ENCODE results near the gene RPS27L.

RPS27L gene

GRCh38 chr15:63191895-63192618 lies 34.8 kb upstream of the RPS27L start:
- H3K27ac ChIP-seq (ENCODE audit: low read length), result peak overlapping the region; percentile 85
- no peaks in the 10 kb centered on the region for H3K36me3 ChIP-seq (replicated peaks; ENCODE audit: insufficient read depth, low read length)
- H4K20me1 ChIP-seq (ENCODE audit: insufficient read depth, low read length), result no peaks in the 10 kb centered on the region
- peak overlapping the region; percentile 94 for H3K4me3 ChIP-seq (ENCODE audit: low read length)
- H3K4me1 ChIP-seq (ENCODE audit: low read length), result peaks cover 45% of the 10 kb centered on the region
- H3K27me3 ChIP-seq (replicated peaks; ENCODE audit: insufficient read depth, low read length), result no peaks in the 10 kb centered on the region
- H3K79me2 ChIP-seq (ENCODE audit: low read length), result peaks cover 65% of the 10 kb centered on the region
- peak overlapping the region; percentile 87 for H3K4me2 ChIP-seq (ENCODE audit: low read depth, low read length)
- no peak for TF ChIP-seq CTCF (IDR thresholded peaks at IDR 0.05; ENCODE audit: low read length)
- no peak for TF ChIP-seq EZH2phosphoT487 (IDR thresholded peaks at IDR 0.05; ENCODE audit: low read length)
- no peak for TF ChIP-seq EZH2 (optimal IDR thresholded peaks at IDR 0.05; ENCODE audit: low read depth, low read length)
- H3K9me2 ChIP-seq (replicated peaks; ENCODE audit: insufficient read depth, low read length), result no peaks in the 10 kb centered on the region
- peaks cover 41% of the 10 kb centered on the region for H3F3A ChIP-seq (ENCODE audit: insufficient read depth, low read length)
- peak; percentile 86 for DNase-seq
- H3K9me3 ChIP-seq (replicated peaks; ENCODE audit: insufficient read depth, low read length), result no peaks in the 10 kb centered on the region
- H2AFZ ChIP-seq (ENCODE audit: low read length), result 0 out of 2 replicates have a peak overlapping the region, but pooled peaks have one; percentile 15
- peak overlapping the region; percentile 19; the same call in 1 of the 2 replicates for H3K9ac ChIP-seq (ENCODE audit: low read length)

GRCh38 chr15:63190769-63191649 lies 33.7 kb upstream of the RPS27L start:
- Histone ChIP-seq H3K9ac (ENCODE audit: low read length) (peak overlapping the region; percentile 70; the same call in 1 of the 2 replicates), H3K4me1 (ENCODE audit: low read length) (peaks cover 45% of the 10 kb centered on the region), H3K9me2 (replicated peaks; ENCODE audit: insufficient read depth, low read length) (no peaks in the 10 kb centered on the region), H3K27ac (ENCODE audit: low read length) (peak overlapping the region; percentile 85), H3F3A (ENCODE audit: insufficient read depth, low read length) (peaks cover 41% of the 10 kb centered on the region), H3K9me3 (replicated peaks; ENCODE audit: insufficient read depth, low read length) (no peaks in the 10 kb centered on the region), H3K4me3 (ENCODE audit: low read length) (peak overlapping the region; percentile 94), H3K79me2 (ENCODE audit: low read length) (peaks cover 56% of the 10 kb centered on the region), H3K27me3 (replicated peaks; ENCODE audit: insufficient read depth, low read length) (no peaks in the 10 kb centered on the region), H3K36me3 (replicated peaks; ENCODE audit: insufficient read depth, low read length) (no peaks in the 10 kb centered on the region), H4K20me1 (ENCODE audit: insufficient read depth, low read length) (no peaks in the 10 kb centered on the region), H3K4me2 (ENCODE audit: low read depth, low read length) (peak overlapping the region; percentile 87), H2AFZ (ENCODE audit: low read length) (no peak overlapping the region)
- peak; percentile 17 for DNase-seq
- no peak for TF ChIP-seq EZH2phosphoT487 (IDR thresholded peaks at IDR 0.05; ENCODE audit: low read length)
- no peak for TF ChIP-seq EZH2 (optimal IDR thresholded peaks at IDR 0.05; ENCODE audit: low read depth, low read length)
- TF ChIP-seq CTCF (IDR thresholded peaks at IDR 0.05; ENCODE audit: low read length), result no peak

GRCh38 chr15:63189941-63190768 lies 32.9 kb upstream of the RPS27L start:
- no peaks in the 10 kb centered on the region for H3K27me3 ChIP-seq (replicated peaks; ENCODE audit: insufficient read depth, low read length)
- H4K20me1 ChIP-seq (ENCODE audit: insufficient read depth, low read length), result no peaks in the 10 kb centered on the region
- H3K4me1 ChIP-seq (ENCODE audit: low read length), result peaks cover 45% of the 10 kb centered on the region
- DNase-seq, result no peak
- H3K4me3 ChIP-seq (ENCODE audit: low read length), result peak overlapping the region; percentile 94
- H3F3A ChIP-seq (ENCODE audit: insufficient read depth, low read length), result peaks cover 41% of the 10 kb centered on the region
- H3K9ac ChIP-seq (ENCODE audit: low read length), result peak overlapping the region; percentile 70
- H3K79me2 ChIP-seq (ENCODE audit: low read length), result peaks cover 47% of the 10 kb centered on the region
- peak overlapping the region; percentile 87 for H2AFZ ChIP-seq (ENCODE audit: low read length)
- TF ChIP-seq EZH2phosphoT487 (IDR thresholded peaks at IDR 0.05; ENCODE audit: low read length) (no peak), CTCF (IDR thresholded peaks at IDR 0.05; ENCODE audit: low read length) (no peak), EZH2 (optimal IDR thresholded peaks at IDR 0.05; ENCODE audit: low read depth, low read length) (no peak)
- H3K36me3 ChIP-seq (replicated peaks; ENCODE audit: insufficient read depth, low read length), result no peaks in the 10 kb centered on the region
- no peaks in the 10 kb centered on the region for H3K9me2 ChIP-seq (replicated peaks; ENCODE audit: insufficient read depth, low read length)
- peak overlapping the region; percentile 85; the same call in 1 of the 2 replicates for H3K27ac ChIP-seq (ENCODE audit: low read length)
- peak overlapping the region; percentile 87 for H3K4me2 ChIP-seq (ENCODE audit: low read depth, low read length)
- H3K9me3 ChIP-seq (replicated peaks; ENCODE audit: insufficient read depth, low read length), result no peaks in the 10 kb centered on the region

Data from MM.1S (cell line).